IMR-90 (cell line): ENCODE data around the gene MRPL34. TPM values are rescaled to one million over a fixed set of nuclear protein-coding genes. Genes with fewer than 3 reads are reported as not detected.

ENCODE experiments used
- ATAC-seq: fragments of 200-7000 bp; cut with Tn5 transposase; 2 replicates; pipeline ENCODE4 v1.9.1; 2020; ENCODE audit warnings: low read depth, mild to moderate bottlenecking, moderate library complexity
- BruUV-seq: library from RNA; stranded (reverse); fragments of 400-500 nt; replicated peaks from 2 replicates; lab custom pipeline; 2021; lab: Mats Ljungman, UMichigan
- CTCF ChIA-PET: fragments of 300-600 bp; formaldehyde crosslinking; extraction: SDS; loops from one replicate; lab custom pipeline; 2021; ENCODE audit warnings: antibody characterized with exemption; lab: Yijun Ruan, JAX
- POLR2A ChIA-PET: fragments of 300-600 bp; sonication (Branson Sonifier 250); formaldehyde crosslinking; loops from one replicate; lab custom pipeline; 2022; ENCODE audit warnings: antibody characterized with exemption; ENCODE audit not compliant: unreplicated experiment; lab: Charles Lee
- DNase-seq: peaks from one replicate; pipeline ENCODE4 v3.0.0; 2013
- H2AFZ ChIP-seq: replicated peaks from 2 replicates; pipeline ENCODE3; 2013; ENCODE audit warnings: low read length, mild to moderate bottlenecking; ENCODE audit not compliant: poor library complexity
- H2AK5ac ChIP-seq: 2 replicates; pipeline ENCODE4 v1.6.1; 2013; ENCODE audit warnings: low read depth, low read length, inconsistent platforms
- H2AK9ac ChIP-seq: replicated peaks from 2 replicates; pipeline ENCODE3; 2013; ENCODE audit warnings: mild to moderate bottlenecking, low read depth, low read length, moderate library complexity; ENCODE audit not compliant: poor library complexity
- H2BK120ac ChIP-seq: 2 replicates; pipeline ENCODE4 v1.6.1; 2013; ENCODE audit warnings: low read depth, low read length, inconsistent platforms
- H2BK15ac ChIP-seq: 3 replicates; pipeline ENCODE4 v1.6.1; 2013; ENCODE audit warnings: low read depth, low read length, inconsistent platforms
- H2BK20ac ChIP-seq: 2 replicates; pipeline ENCODE4 v1.6.1; 2013; ENCODE audit warnings: low read depth, mild to moderate bottlenecking, inconsistent platforms, low read length, moderate library complexity
- H2BK5ac ChIP-seq: 2 replicates; pipeline ENCODE4 v1.6.1; 2013; ENCODE audit warnings: mild to moderate bottlenecking, low read depth, low read length, inconsistent platforms; ENCODE audit not compliant: poor library complexity, severe bottlenecking
- H3K14ac ChIP-seq: replicated peaks from 2 replicates; pipeline ENCODE4 v1.6.1; 2013; ENCODE audit warnings: low read depth, low read length, inconsistent platforms
- H3K18ac ChIP-seq: 2 replicates; pipeline ENCODE4 v1.6.1; 2013; ENCODE audit warnings: low read depth, low read length, control low read depth
- H3K23ac ChIP-seq: 2 replicates; pipeline ENCODE4 v1.6.1; 2013; ENCODE audit warnings: low read depth, low read length, inconsistent platforms
- H3K27ac ChIP-seq: 2 replicates; pipeline ENCODE4 v1.5.1; 2013; ENCODE audit warnings: mild to moderate bottlenecking, control low read depth, low read length; ENCODE audit not compliant: insufficient read depth
- H3K27me3 ChIP-seq: 2 replicates; pipeline ENCODE4 v1.6.1; 2013; ENCODE audit warnings: low read length; ENCODE audit not compliant: control insufficient read depth, insufficient read depth
- H3K36me3 ChIP-seq: 2 replicates; pipeline ENCODE4 v1.6.1; 2013; ENCODE audit warnings: low read length, mixed read lengths; ENCODE audit not compliant: control insufficient read depth, insufficient read depth
- H3K4ac ChIP-seq: 2 replicates; pipeline ENCODE4 v1.6.1; 2013; ENCODE audit warnings: low read depth, low read length, inconsistent platforms
- H3K4me1 ChIP-seq: 2 replicates; pipeline ENCODE4 v1.6.1; 2013; ENCODE audit warnings: low read length, mixed read lengths; ENCODE audit not compliant: control insufficient read depth, insufficient read depth
- H3K4me2 ChIP-seq: 2 replicates; pipeline ENCODE4 v1.6.1; 2013; ENCODE audit warnings: low read depth, mild to moderate bottlenecking, control low read depth, low read length, moderate library complexity
- H3K4me3 ChIP-seq: 2 replicates; pipeline ENCODE4 v1.5.1; 2013; ENCODE audit warnings: low read depth, mild to moderate bottlenecking, control low read depth, low read length, moderate library complexity; ENCODE audit not compliant: insufficient read depth
- H3K56ac ChIP-seq: 2 replicates; pipeline ENCODE4 v1.6.1; 2013; ENCODE audit warnings: low read length, inconsistent platforms; ENCODE audit not compliant: insufficient read depth; ENCODE audit errors: extremely low read depth
- H3K79me1 ChIP-seq, 2 experiments: 2 replicates each; pipeline ENCODE4 v1.6.1; 2013; ENCODE audit warnings: low read length in 2 of 2, inconsistent platforms in 1 of 2, low read depth in 1 of 2
- H3K9ac ChIP-seq: 2 replicates; pipeline ENCODE4 v1.6.1; 2013; ENCODE audit warnings: low read depth, low read length, control low read depth
- H3K9me1 ChIP-seq: 2 replicates; pipeline ENCODE4 v1.6.1; 2013; ENCODE audit warnings: low read length, inconsistent platforms; ENCODE audit not compliant: insufficient read depth
- H3K9me3 ChIP-seq: 2 replicates; pipeline ENCODE4 v1.6.1; 2013; ENCODE audit warnings: low read length; ENCODE audit not compliant: control insufficient read depth, insufficient read depth
- H4K20me1 ChIP-seq: 2 replicates; pipeline ENCODE4 v1.6.1; 2013; ENCODE audit warnings: low read length, inconsistent platforms; ENCODE audit not compliant: insufficient read depth
- H4K5ac ChIP-seq: 2 replicates; pipeline ENCODE4 v1.6.1; 2013; ENCODE audit warnings: mild to moderate bottlenecking, low read depth, low read length, control low read depth
- H4K8ac ChIP-seq, 2 experiments: 2 replicates each; pipeline ENCODE4 v1.6.1; 2013; ENCODE audit warnings: low read depth in 2 of 2, low read length in 2 of 2, control low read depth in 1 of 2, inconsistent platforms in 1 of 2
- H4K91ac ChIP-seq: 2 replicates; pipeline ENCODE4 v1.6.1; 2013; ENCODE audit warnings: low read depth, low read length, inconsistent platforms; ENCODE audit not compliant: insufficient read depth
- BHLHE40 ChIP-seq: fragments of 150-350 bp; IDR thresholded peaks from 2 replicates; pipeline ENCODE4 v1.6.1; 2016; ENCODE audit warnings: mild to moderate bottlenecking, low read depth, low read length
- CEBPB ChIP-seq: IDR thresholded peaks from 2 replicates; pipeline ENCODE4 v1.6.1; 2012; ENCODE audit warnings: low read depth, low read length, improper control_type of control experiment
- CTCF ChIP-seq: conservative IDR thresholded peaks from 2 replicates; pipeline ENCODE4 v1.5.1; 2012; ENCODE audit warnings: mild to moderate bottlenecking, low read depth, low read length, improper control_type of control experiment
- FOS ChIP-seq: fragments of 150-350 bp; IDR thresholded peaks from 2 replicates; pipeline ENCODE4 v1.6.1; 2016; ENCODE audit warnings: low read depth, low read length
- MAFK ChIP-seq: IDR thresholded peaks from 2 replicates; pipeline ENCODE4 v1.6.1; 2012; ENCODE audit warnings: low read depth, low read length, improper control_type of control experiment
- MAZ ChIP-seq: IDR thresholded peaks from 2 replicates; pipeline ENCODE4 v1.6.1; 2012; ENCODE audit warnings: low read depth, mild to moderate bottlenecking, low read length, improper control_type of control experiment, moderate library complexity, borderline replicate concordance
- MXI1 ChIP-seq: IDR thresholded peaks from 2 replicates; pipeline ENCODE4 v1.6.1; 2012; ENCODE audit warnings: low read depth, mild to moderate bottlenecking, low read length, moderate library complexity, borderline replicate concordance
- NFE2L2 ChIP-seq: fragments of 150-350 bp; IDR thresholded peaks from 2 replicates; pipeline ENCODE4 v1.6.1; 2016; ENCODE audit warnings: low read depth, mild to moderate bottlenecking, low read length
- RAD21 ChIP-seq: IDR thresholded peaks from 2 replicates; pipeline ENCODE4 v1.6.1; 2012; ENCODE audit warnings: low read length, improper control_type of control experiment
- WGBS, 2 experiments: methylation state at CpG; one replicate each; pipeline versions ENCODE4 v1.1.5 to v1.1.7; 2013; ENCODE audit warnings: missing lambda C conversion rate in 2 of 2; ENCODE audit not compliant: insufficient read length in 1 of 2; ENCODE audit errors: extremely low coverage in 2 of 2; 5-methylcytosine and 5-hydroxymethylcytosine counted together
- dilution Hi-C: fragments of 300-500 bp; cut with HindIII; formaldehyde crosslinking; loops from one replicate; pipeline ENCODE4 v1.14.3; 2018; ENCODE audit warnings: low sequenced_read_pairs; ENCODE audit not compliant: unreplicated experiment
- in situ Hi-C: fragments of 300-500 bp; cut with MboI; formaldehyde crosslinking; loops from 3 replicates; pipeline ENCODE4 v1.14.3; 2019; ENCODE audit warnings: low sequenced_read_pairs, inconsistent platforms, mixed read lengths
- intact Hi-C: fragments of 100-400 bp; cut with micrococcal nuclease; formaldehyde crosslinking; loops from 2 replicates; pipeline ENCODE4 v1.10.0; 2022
- polyA plus RNA-seq, 3 experiments: library from polyadenylated mRNA; depleted of rRNA; stranded (reverse); fragments of >200 nt; gene quantifications; 2 replicates each; pipeline ENCODE4 v1.2.3, GENCODE V29; 2012; ENCODE audit warnings: low replicate concordance in 1 of 3
- total RNA-seq: library from RNA; depleted of rRNA; stranded (reverse); fragments of >200 nt; gene quantifications from 2 replicates; pipeline ENCODE4 v1.2.3, GENCODE V29; 2012

MRPL34 gene
- total and polyA plus RNA-seq, 2 of the 4 experiments (the other 2 are of a cell fraction): 7.3 to 37.0 TPM

GRCh38 chr19:17338433-17339078 is 32.9 kb downstream of the MRPL34 start:
- Histone ChIP-seq H3K9me1 (peaks cover 5% of the 10 kb centered on the region), H3K27ac (no peak overlapping the region), H3K18ac (no peak overlapping the region), H3K14ac (no peak overlapping the region), H3K27me3 (no peaks in the 10 kb centered on the region), H3K23ac (no peak overlapping the region), H3K9ac (no peak overlapping the region), H2BK15ac (no peak overlapping the region), H4K91ac (no peak overlapping the region), H3K4me3 (peak overlapping the region; percentile 73; the same call in 1 of the 2 replicates), H2AK5ac (peak overlapping the region; percentile 52; the same call in 1 of the 2 replicates), H4K8ac (no peak overlapping the region; a peak in 1 of 4 replicates), H3K4me2 (peak overlapping the region; percentile 87), H3K56ac (no peak overlapping the region), H2AFZ (peak overlapping the region; percentile 95), H3K36me3 (peaks cover 5% of the 10 kb centered on the region; the same call in 1 of the 2 replicates), H3K9me3 (no peaks in the 10 kb centered on the region), H4K5ac (no peak overlapping the region), H3K4me1 (peaks cover 8% of the 10 kb centered on the region), H3K79me1 (peaks cover 7 to 33% of the 10 kb centered on the region in 2 experiments; a peak in 3 of 4 replicates), H2BK5ac (no peak overlapping the region), H3K4ac (peak overlapping the region; percentile 25; the same call in 1 of the 2 replicates), H2AK9ac (peak overlapping the region; percentile 47), H4K20me1 (no peaks in the 10 kb centered on the region), H2BK20ac (no peak overlapping the region), H2BK120ac (no peak overlapping the region)
- no peak for ATAC-seq
- intact Hi-C loops (no loop called here), in situ Hi-C loops (no loop called here), dilution Hi-C loops (no loop called here)
- ChIA-PET POLR2A (interaction anchor here (0.6 kb wide), 1 partner anchor 10 kb away, joined by 3 read pairs; no protein-coding TSS in a partner anchor), CTCF (no interaction called here)
- TF ChIP-seq CTCF (no peak), NFE2L2 (no peak), CEBPB (no peak), MAFK (no peak), FOS (no peak), RAD21 (no peak), BHLHE40 (no peak), MXI1 (no peak), MAZ (no peak)
- DNase-seq: no peak
- BruUV-seq: no TSS peak
- 98% methylated on average over 10 of the region's 30 CpGs; no CpG with 5 or more reads in 1 of the 2 experiments for WGBS, 2 experiments
